ENCODE data around the gene TGFBR2.

DNA sequence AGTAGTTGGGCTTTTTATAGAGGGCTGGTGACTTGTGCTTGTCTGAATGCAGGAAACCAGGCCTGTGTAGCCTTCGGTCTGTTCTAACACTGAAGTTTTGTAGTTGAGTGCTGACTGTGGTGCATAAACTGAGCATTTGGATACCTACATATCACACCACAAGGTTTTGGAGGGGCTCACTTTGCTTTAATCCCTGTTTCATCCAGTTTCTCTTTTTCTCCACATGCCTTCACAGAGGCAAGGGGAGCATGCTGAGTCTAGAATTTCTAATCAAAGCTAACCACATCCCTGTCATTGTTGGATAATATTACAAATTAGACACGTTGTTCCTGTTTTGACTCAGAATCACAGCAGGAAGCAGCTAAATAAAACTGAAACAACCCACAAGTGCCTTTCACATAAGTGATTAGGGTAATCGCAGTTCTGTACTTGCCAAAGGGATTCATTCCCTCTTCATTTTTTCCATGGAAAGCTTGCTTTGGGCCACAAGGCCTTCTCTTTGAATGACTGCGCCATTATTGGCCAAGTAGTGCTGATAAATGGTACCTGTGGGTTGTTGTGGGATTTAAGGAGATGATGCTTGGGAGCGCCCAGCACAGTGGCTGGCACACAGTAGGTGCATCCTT lies 48.9 kb downstream of the TGFBR2 start:
- TF ChIP-seq POLR2AphosphoS5 (IDR thresholded peaks at IDR 0.05; ENCODE audit: low read depth) (no peak), EZH2phosphoT487 (IDR thresholded peaks at IDR 0.05; ENCODE audit: unreplicated experiment) (no peak), EZH2 (IDR thresholded peaks at IDR 0.05; ENCODE audit: low read depth, unreplicated experiment) (no peak), NANOG (IDR thresholded peaks at IDR 0.05; ENCODE audit: borderline replicate concordance) (no peak), ZNF114 (CRISPR knock-in tag; IDR thresholded peaks at IDR 0.05) (no peak), JUNB (IDR thresholded peaks at IDR 0.05; ENCODE audit: unreplicated experiment) (no peak), CREB1 (CRISPR knock-in tag; IDR thresholded peaks at IDR 0.05; ENCODE audit: low read depth) (no peak)
- TF ChIP-seq, protein P1, sequence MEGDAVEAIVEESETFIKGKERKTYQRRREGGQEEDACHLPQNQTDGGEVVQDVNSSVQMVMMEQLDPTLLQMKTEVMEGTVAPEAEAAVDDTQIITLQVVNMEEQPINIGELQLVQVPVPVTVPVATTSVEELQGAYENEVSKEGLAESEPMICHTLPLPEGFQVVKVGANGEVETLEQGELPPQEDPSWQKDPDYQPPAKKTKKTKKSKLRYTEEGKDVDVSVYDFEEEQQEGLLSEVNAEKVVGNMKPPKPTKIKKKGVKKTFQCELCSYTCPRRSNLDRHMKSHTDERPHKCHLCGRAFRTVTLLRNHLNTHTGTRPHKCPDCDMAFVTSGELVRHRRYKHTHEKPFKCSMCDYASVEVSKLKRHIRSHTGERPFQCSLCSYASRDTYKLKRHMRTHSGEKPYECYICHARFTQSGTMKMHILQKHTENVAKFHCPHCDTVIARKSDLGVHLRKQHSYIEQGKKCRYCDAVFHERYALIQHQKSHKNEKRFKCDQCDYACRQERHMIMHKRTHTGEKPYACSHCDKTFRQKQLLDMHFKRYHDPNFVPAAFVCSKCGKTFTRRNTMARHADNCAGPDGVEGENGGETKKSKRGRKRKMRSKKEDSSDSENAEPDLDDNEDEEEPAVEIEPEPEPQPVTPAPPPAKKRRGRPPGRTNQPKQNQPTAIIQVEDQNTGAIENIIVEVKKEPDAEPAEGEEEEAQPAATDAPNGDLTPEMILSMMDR (conservative IDR thresholded peaks at IDR 0.05; ENCODE audit: low read depth in 2 of 2) = no peak
- TF ChIP-seq, protein P2, sequence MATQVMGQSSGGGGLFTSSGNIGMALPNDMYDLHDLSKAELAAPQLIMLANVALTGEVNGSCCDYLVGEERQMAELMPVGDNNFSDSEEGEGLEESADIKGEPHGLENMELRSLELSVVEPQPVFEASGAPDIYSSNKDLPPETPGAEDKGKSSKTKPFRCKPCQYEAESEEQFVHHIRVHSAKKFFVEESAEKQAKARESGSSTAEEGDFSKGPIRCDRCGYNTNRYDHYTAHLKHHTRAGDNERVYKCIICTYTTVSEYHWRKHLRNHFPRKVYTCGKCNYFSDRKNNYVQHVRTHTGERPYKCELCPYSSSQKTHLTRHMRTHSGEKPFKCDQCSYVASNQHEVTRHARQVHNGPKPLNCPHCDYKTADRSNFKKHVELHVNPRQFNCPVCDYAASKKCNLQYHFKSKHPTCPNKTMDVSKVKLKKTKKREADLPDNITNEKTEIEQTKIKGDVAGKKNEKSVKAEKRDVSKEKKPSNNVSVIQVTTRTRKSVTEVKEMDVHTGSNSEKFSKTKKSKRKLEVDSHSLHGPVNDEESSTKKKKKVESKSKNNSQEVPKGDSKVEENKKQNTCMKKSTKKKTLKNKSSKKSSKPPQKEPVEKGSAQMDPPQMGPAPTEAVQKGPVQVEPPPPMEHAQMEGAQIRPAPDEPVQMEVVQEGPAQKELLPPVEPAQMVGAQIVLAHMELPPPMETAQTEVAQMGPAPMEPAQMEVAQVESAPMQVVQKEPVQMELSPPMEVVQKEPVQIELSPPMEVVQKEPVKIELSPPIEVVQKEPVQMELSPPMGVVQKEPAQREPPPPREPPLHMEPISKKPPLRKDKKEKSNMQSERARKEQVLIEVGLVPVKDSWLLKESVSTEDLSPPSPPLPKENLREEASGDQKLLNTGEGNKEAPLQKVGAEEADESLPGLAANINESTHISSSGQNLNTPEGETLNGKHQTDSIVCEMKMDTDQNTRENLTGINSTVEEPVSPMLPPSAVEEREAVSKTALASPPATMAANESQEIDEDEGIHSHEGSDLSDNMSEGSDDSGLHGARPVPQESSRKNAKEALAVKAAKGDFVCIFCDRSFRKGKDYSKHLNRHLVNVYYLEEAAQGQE (IDR thresholded peaks at IDR 0.05; ENCODE audit: unreplicated experiment) = no peak

Measured in GM23338 (cell line).